Loucy (cell line): ENCODE measurements around the gene TBX20.
A peak's percentile ranks its signal among the peaks of the same experiment; 100 is the strongest.
"Not testable (repeated sequence)": the region's sequence is repeated elsewhere in the genome, so short reads cannot be mapped to it uniquely, and the experiment has no call there.

ENCODE experiments used
- H2AFZ ChIP-seq: fragments of 200-600 bp; sonication (generic); 2 replicates; pipeline ENCODE4 v1.6.0; 2016; ENCODE audit warnings: antibody characterized with exemption, mild to moderate bottlenecking, low read length, moderate library complexity
- H3F3A ChIP-seq: fragments of 200-600 bp; 2 replicates; pipeline ENCODE4 v1.6.0; 2016; ENCODE audit warnings: antibody characterized with exemption, low read depth, mild to moderate bottlenecking
- H3K27me3 ChIP-seq: fragments of 200-600 bp; sonication (generic); 2 replicates; pipeline ENCODE4 v1.6.1; 2014; ENCODE audit warnings: low read length, mild to moderate bottlenecking; ENCODE audit not compliant: insufficient read depth, poor library complexity, severe bottlenecking
- H3K36me3 ChIP-seq: fragments of 200-600 bp; sonication (generic); 2 replicates; pipeline ENCODE4 v1.6.1; 2016; ENCODE audit warnings: low read length; ENCODE audit not compliant: insufficient read depth
- H3K4me1 ChIP-seq: fragments of 200-600 bp; sonication (generic); 2 replicates; pipeline ENCODE4 v1.5.1; 2014; ENCODE audit warnings: low read length, mild to moderate bottlenecking; ENCODE audit not compliant: insufficient read depth, poor library complexity, severe bottlenecking
- H3K4me2 ChIP-seq: fragments of 200-600 bp; sonication (generic); 2 replicates; pipeline ENCODE4 v1.6.0; 2014; ENCODE audit warnings: antibody characterized with exemption, low read length, low read depth, mild to moderate bottlenecking; ENCODE audit not compliant: poor library complexity, severe bottlenecking
- H3K4me3 ChIP-seq: fragments of 200-600 bp; sonication (generic); 2 replicates; pipeline ENCODE4 v1.5.1; 2014; ENCODE audit warnings: low read length, mild to moderate bottlenecking, mixed read lengths; ENCODE audit not compliant: poor library complexity, severe bottlenecking
- H3K79me2 ChIP-seq: fragments of 200-600 bp; sonication (generic); 2 replicates; pipeline ENCODE4 v1.6.1; 2014; ENCODE audit warnings: low read length; ENCODE audit not compliant: insufficient read depth
- H3K9ac ChIP-seq: fragments of 200-600 bp; sonication (generic); 2 replicates; pipeline ENCODE4 v1.6.0; 2014; ENCODE audit warnings: mild to moderate bottlenecking, low read depth, low read length, moderate library complexity; ENCODE audit not compliant: poor library complexity, severe bottlenecking
- H3K9me2 ChIP-seq: fragments of 200-600 bp; sonication (generic); replicated peaks from 2 replicates; pipeline ENCODE4 v1.6.1; 2016; ENCODE audit warnings: low read depth, low read length, mixed read lengths
- H3K9me3 ChIP-seq: fragments of 200-600 bp; sonication (generic); 2 replicates; pipeline ENCODE4 v1.6.1; 2014; ENCODE audit warnings: mild to moderate bottlenecking, antibody characterized with exemption, low read length, low read depth; ENCODE audit not compliant: insufficient read depth
- H4K20me1 ChIP-seq: fragments of 200-600 bp; sonication (generic); 2 replicates; pipeline ENCODE4 v1.6.0; 2014; ENCODE audit warnings: antibody characterized with exemption, low read length, mild to moderate bottlenecking; ENCODE audit not compliant: insufficient read depth, poor library complexity, severe bottlenecking
- EZH2phosphoT487 ChIP-seq: fragments of 200-600 bp; IDR thresholded peaks from 2 replicates; pipeline ENCODE4 v1.6.1; 2018; ENCODE audit warnings: antibody characterized with exemption, mild to moderate bottlenecking, moderate library complexity, borderline replicate concordance
- TF ChIP-seq, protein P1 (sequence below): fragments of 200-600 bp; sonication (generic); conservative IDR thresholded peaks from 2 replicates; pipeline ENCODE4 v1.5.1; 2014; ENCODE audit warnings: mild to moderate bottlenecking, antibody characterized with exemption, low read length

The TBX20 gene

GRCh38 chr7:35246819-35247218, 7.1 kb downstream of the TBX20 start:
- H4K20me1 ChIP-seq, result no peaks in the 10 kb centered on the region

GRCh38 chr7:35241884-35242283, 12.0 kb downstream of the TBX20 start:
- no peak overlapping the region for H3K4me3 ChIP-seq
- H3K9me3 ChIP-seq, result no peaks in the 10 kb centered on the region
- TF ChIP-seq EZH2phosphoT487, result no peak
- TF ChIP-seq, protein P1, sequence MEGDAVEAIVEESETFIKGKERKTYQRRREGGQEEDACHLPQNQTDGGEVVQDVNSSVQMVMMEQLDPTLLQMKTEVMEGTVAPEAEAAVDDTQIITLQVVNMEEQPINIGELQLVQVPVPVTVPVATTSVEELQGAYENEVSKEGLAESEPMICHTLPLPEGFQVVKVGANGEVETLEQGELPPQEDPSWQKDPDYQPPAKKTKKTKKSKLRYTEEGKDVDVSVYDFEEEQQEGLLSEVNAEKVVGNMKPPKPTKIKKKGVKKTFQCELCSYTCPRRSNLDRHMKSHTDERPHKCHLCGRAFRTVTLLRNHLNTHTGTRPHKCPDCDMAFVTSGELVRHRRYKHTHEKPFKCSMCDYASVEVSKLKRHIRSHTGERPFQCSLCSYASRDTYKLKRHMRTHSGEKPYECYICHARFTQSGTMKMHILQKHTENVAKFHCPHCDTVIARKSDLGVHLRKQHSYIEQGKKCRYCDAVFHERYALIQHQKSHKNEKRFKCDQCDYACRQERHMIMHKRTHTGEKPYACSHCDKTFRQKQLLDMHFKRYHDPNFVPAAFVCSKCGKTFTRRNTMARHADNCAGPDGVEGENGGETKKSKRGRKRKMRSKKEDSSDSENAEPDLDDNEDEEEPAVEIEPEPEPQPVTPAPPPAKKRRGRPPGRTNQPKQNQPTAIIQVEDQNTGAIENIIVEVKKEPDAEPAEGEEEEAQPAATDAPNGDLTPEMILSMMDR, result peak; percentile 38
- no peaks in the 10 kb centered on the region for H3K36me3 ChIP-seq
- H4K20me1 ChIP-seq, result no peaks in the 10 kb centered on the region
- no peaks in the 10 kb centered on the region for H3K79me2 ChIP-seq
- H2AFZ ChIP-seq, result peak overlapping the region; percentile 18; the same call in 1 of the 2 replicates
- H3K4me1 ChIP-seq, result no peaks in the 10 kb centered on the region
- no peaks in the 10 kb centered on the region for H3F3A ChIP-seq
- no peak overlapping the region for H3K4me2 ChIP-seq
- H3K27me3 ChIP-seq, result no peaks in the 10 kb centered on the region
- H3K9me2 ChIP-seq, result no peaks in the 10 kb centered on the region
- no peak overlapping the region for H3K9ac ChIP-seq

More at GRCh38 chr7:35246819-35247218, 7.1 kb downstream of the TBX20 start:
- TF ChIP-seq, protein P1, result no peak
- TF ChIP-seq EZH2phosphoT487, result no peak
- Histone ChIP-seq H3K4me3 (no peak overlapping the region), H3K9ac (no peak overlapping the region), H3K36me3 (no peaks in the 10 kb centered on the region), H3K4me1 (peaks cover 5% of the 10 kb centered on the region), H3K79me2 (no peaks in the 10 kb centered on the region), H3K9me3 (no peaks in the 10 kb centered on the region), H3K4me2 (no peak overlapping the region), H3K9me2 (no peaks in the 10 kb centered on the region), H3K27me3 (no peaks in the 10 kb centered on the region), H3F3A (no peaks in the 10 kb centered on the region), H2AFZ (no peak overlapping the region)

DNA sequence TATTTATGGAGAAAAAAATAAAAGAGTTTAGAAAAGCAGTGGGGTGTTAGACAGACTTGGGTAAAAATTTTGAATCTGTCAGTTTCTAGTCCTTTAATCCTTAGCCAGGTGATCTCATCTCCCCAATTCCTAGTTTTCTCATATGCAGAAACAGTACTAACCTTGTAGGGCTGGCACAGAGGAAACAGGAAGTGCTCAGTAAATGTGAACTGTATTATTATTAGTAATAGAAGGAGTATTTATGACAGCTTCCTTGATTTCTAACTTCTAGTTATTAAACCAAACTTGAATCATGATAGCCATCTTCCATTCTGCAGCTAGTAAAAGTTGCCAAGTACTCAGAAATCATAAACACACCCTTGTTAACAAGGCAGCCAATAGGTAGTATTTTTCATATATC, 12.5 kb downstream of the TBX20 start:
- TF ChIP-seq EZH2phosphoT487, result no peak
- TF ChIP-seq, protein P1, result no peak
- no peaks in the 10 kb centered on the region for H3K79me2 ChIP-seq
- H3K4me2 ChIP-seq, result no peak overlapping the region
- H3K9me2 ChIP-seq, result no peaks in the 10 kb centered on the region
- H3K4me3 ChIP-seq, result no peak overlapping the region
- no peak overlapping the region for H3K9ac ChIP-seq
- H3F3A ChIP-seq, result no peaks in the 10 kb centered on the region
- no peaks in the 10 kb centered on the region for H4K20me1 ChIP-seq
- H2AFZ ChIP-seq, result 0 out of 2 replicates have a peak overlapping the region, but pooled peaks have one; percentile 58
- no peaks in the 10 kb centered on the region for H3K4me1 ChIP-seq
- H3K27me3 ChIP-seq, result no peaks in the 10 kb centered on the region
- H3K9me3 ChIP-seq, result no peaks in the 10 kb centered on the region
- H3K36me3 ChIP-seq, result no peaks in the 10 kb centered on the region

- not testable (repeated sequence) for H4K20me1 ChIP-seq, H3K9me2 ChIP-seq, H3K9me3 ChIP-seq, H3K27me3 ChIP-seq, H3K36me3 ChIP-seq, H3K4me2 ChIP-seq, H3K79me2 ChIP-seq, H3K4me1 ChIP-seq, H3K9ac ChIP-seq, H3K4me3 ChIP-seq, H3F3A ChIP-seq
- 0 out of 2 replicates have a peak overlapping the region, but pooled peaks have one; percentile 49 for H2AFZ ChIP-seq
Observed at GRCh38 chr7:35241008-35241407, 12.9 kb downstream of the TBX20 start.

DNA sequence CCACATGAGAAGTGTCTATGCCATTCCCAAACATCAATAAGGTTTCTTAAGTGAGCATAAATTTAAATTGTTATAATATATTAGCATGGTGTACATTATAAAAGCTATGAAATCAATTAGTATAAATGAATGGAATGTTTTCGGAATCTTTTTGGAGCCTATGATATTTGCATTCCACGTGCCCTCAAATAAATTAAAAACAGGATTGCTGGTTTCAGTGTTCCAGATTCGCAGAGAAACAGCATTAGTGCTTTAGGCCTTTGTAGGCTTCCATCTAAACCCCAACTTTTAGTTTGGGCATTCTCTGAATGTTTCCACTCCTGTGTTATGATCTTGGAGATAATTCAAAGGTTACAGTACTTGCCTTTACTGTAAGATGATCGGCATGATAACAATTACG, 15.4 kb downstream of the TBX20 start:
- H3K36me3 ChIP-seq, H3K9me3 ChIP-seq, H2AFZ ChIP-seq, H3K27me3 ChIP-seq, H4K20me1 ChIP-seq, H3K9ac ChIP-seq, H3K79me2 ChIP-seq, H3F3A ChIP-seq, H3K4me1 ChIP-seq, H3K4me2 ChIP-seq, H3K9me2 ChIP-seq, H3K4me3 ChIP-seq: not testable (repeated sequence)
